HG03571 (cell line): Measurements from ENCODE around the gene MYBL2.
"Not testable (repeated sequence)": the region's sequence is repeated elsewhere in the genome, so short reads cannot be mapped to it uniquely, and the experiment has no call there.

Experiments
- ATAC-seq: cut with Tn5 transposase; IDR thresholded peaks from one replicate; pipeline ENCODE4 v1.9.1; 2021; ENCODE audit not compliant: unreplicated experiment

MYBL2 gene

GRCh38 chr20:43749734-43750294 is 82.9 kb downstream of the MYBL2 start:
- no peak for ATAC-seq

- no peak for ATAC-seq
These were observed 83.9 kb downstream of the MYBL2 start for GRCh38 chr20:43750774-43751166.

GRCh38 chr20:43751167-43752050 is 84.5 kb downstream of the MYBL2 start:
- peak; percentile 73 for ATAC-seq

GRCh38 chr20:43752051-43752360 is 85.1 kb downstream of the MYBL2 start:
- ATAC-seq: no peak

GRCh38 chr20:43752561-43753301 is 85.8 kb downstream of the MYBL2 start:
- ATAC-seq: peak; percentile 55

DNA sequence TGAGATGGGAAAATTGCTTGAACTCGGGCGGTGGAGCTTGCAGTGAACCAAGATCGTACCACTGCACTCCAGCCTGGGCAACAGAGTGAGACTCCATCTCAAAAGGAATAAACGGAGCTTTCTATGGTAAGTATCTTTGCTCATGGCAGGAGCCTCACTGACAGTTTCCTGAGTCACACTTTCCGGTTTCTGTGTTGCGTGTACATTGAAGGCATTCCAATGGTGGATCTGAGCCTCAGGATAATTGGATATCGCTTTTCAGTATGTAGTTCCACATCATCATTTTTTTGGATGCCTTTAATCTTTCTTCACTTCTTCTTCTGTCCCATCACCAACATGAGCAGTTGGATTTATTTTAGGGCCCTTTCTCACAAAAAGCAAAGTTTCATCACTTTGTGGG is 88.5 kb downstream of the MYBL2 start:
- ATAC-seq: no peak

GRCh38 chr20:43755851-43756250 is 88.9 kb downstream of the MYBL2 start:
- no peak for ATAC-seq

DNA sequence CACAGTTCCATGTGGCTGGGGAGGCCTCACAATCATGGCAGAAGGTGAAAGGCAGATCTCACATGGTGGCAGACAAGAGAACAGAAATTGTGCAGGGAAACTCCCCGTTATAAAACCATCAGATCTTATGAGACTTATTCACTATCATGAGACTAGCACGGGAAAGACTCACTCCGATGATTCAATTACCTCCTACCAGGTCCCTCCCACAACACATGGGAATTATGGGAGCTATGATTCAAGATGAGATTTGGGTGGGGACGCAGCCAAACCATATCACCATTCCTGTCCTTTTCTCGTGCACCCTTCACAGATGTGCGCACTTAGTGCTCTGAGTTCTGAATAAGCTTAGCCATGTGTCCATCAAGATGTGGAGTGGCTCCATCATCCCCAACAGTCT is 91.0 kb downstream of the MYBL2 start:
- ATAC-seq: not testable (repeated sequence)

DNA sequence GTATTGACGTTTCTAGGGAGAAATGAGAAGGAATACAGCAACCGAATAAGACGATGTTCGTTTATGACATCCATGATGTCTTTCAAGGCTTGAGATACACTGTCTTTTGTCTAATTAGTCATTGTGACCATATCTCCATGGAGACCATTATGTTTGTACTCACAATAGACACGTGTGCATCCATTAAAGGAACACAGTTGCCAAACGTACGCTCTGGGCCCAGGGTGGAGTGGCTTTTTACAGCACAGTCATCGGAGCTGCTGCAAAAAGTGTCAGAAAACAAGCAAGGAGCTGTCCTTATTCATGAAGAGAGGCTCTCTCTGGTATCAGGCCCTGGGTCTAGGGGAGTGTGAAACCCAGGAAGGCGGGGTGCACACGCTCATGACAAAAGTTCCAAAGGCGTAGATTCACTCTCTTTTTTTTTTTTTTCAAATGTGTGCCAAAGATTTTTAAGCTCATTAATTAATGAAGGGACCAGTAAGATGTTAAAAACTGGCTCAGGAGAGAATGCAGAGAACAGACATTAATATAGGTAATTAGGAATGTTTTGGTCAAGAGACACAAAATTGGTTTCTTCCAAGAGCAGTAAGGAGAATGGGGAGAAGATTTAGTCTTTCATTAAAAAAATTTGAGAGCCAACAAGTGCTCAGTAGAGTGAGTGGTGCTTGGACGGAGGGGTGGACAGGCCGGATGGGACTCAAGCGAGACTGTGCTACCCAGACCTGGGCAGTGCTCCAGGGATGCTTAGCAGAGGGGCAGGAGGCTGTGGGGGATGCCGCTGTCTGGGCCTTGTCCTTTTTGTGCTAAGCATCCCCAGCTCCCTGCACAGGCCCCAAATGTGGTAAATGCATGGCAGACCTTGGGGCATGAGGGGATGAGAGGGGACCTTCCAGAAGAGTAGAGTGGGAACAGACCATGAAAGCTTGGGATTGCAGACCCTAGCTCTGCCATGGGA is 94.7 kb downstream of the MYBL2 start:
- no peak for ATAC-seq

DNA sequence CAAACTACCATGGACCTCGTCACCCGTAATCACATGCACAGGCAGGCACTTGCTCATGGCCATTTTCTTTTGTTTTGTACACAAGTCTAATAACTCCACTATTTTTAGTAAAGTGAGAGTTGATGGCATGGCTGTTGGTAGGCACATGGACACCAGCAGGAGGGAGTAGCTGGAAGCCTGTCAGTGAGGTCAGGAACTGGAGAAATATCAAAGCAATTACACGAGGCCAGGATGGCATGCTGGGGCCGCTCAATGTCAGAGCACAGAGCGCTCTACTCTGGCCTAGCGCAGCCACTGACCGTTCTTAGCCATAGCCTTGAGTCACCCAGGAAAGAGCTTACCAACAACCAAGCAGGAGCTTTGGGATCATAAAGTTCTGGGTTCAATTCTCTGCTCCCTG is 96.0 kb downstream of the MYBL2 start:
- no peak for ATAC-seq

DNA sequence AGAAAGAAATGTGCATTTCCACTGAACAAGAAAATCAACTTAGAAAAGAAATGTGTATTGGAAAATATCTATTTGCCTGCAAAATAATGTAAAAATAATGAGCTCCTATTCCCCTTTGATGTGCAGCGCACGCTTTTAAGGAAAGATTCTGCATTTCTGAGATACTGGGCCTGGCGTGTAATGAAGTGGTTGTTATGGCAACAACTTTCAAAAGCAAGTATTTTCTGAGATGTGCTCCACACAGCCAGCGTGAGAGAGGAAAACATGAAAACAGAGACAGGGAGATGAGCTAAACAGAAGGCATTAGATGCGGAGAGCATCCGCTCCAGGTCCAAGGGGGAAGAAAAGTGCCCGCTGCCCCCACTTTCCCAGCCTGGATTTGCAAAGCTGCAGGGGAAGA is 99.0 kb downstream of the MYBL2 start:
- ATAC-seq: no peak
